ENCODE results near the gene LTBP4.
A peak's percentile ranks its signal among the peaks of the same experiment; 100 is the strongest.

LTBP4 gene

DNA sequence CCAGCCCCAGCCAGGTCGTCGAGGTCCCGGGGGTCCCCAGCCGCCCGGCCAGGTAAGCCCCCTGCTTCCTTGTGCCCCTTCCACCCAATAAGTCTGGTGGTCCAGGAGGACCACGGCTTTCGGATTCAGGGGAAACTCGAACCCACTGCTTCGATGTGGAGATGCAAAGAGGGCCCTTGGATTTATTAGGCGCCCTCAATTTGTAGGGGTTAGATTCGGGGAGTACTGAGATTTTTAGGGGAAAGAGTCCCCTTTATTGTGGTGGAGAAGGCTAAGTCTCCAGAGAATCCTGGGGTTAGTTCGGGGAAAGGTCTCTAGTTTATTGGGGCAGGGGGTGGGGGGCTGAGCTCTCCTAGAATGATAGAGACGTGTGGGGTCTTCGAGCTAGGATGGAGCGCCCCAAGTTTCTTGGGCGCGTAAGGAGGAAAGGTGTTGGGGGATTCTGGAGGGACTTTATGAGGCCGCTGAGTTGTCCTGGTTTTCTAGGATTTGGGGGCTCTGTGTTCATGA is 3.8 kb upstream of the LTBP4 start:
- Histone ChIP-seq H3K36me3 (ENCODE audit: control insufficient read depth, insufficient read depth, low read length) (no peaks in the 10 kb centered on the region), H3K4me3 (ENCODE audit: low read length) (peak overlapping the region; percentile 44; the same call in 1 of the 2 replicates), H3K27ac (ENCODE audit: low read length) (no peak overlapping the region), H3K9me3 (ENCODE audit: control insufficient read depth, insufficient read depth, low read length) (no peaks in the 10 kb centered on the region), H3K27me3 (ENCODE audit: control insufficient read depth, insufficient read depth, low read length) (peaks cover 13% of the 10 kb centered on the region; the same call in 1 of the 2 replicates), H3K4me1 (ENCODE audit: control insufficient read depth, insufficient read depth, low read length) (peaks cover 8% of the 10 kb centered on the region)
- WGBS (ENCODE audit: insufficient coverage, insufficient read length) = no CpG with 5 or more reads among the region's 18 CpGs
- DNase-seq (ENCODE audit: low read depth, low spot score) = no peak

DNA sequence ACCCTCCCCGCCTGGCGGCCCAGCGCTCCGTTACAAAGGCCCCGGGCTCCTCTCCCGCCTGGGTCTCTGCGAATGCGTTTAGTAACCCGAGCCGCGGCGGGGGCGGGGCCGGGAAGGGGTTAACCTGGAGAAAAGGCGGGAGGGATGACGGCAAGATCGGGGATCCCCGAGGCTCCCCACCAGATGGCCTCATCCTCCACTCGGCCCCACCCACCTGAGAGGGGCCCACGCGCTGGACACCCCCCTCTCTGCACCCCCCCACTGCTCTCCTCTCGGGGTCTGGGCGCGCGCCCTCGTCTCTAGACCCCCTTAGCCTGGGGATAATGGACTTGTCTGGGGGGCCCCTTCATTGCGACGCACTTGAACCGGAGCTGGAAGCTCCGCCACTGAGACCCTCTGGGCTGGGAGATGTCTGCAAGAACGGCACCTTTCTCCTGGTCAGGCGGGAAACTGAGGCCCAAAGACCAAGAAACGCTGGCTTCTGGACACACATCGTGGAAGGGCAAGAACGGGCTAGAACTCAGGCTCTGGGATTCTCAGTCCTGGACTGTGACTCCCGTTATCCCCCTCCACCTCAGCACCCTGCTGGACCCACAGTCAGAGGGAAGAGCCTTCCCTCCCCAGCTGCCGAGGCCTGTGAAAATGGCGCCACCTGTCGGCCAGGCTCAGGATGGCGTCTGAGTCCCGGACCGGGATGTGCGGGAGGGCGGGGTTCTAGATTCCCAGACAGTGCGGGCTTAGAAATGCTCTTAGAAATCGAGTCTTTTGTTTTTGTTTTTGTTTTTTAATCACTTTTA is 2.9 kb upstream of the LTBP4 start:
- WGBS (ENCODE audit: insufficient coverage, insufficient read length) = no CpG with 5 or more reads among the region's 46 CpGs
- Histone ChIP-seq H3K27me3 (ENCODE audit: control insufficient read depth, insufficient read depth, low read length) (peaks cover 13% of the 10 kb centered on the region; the same call in 1 of the 2 replicates), H3K4me1 (ENCODE audit: control insufficient read depth, insufficient read depth, low read length) (peaks cover 14% of the 10 kb centered on the region), H3K36me3 (ENCODE audit: control insufficient read depth, insufficient read depth, low read length) (no peaks in the 10 kb centered on the region), H3K9me3 (ENCODE audit: control insufficient read depth, insufficient read depth, low read length) (no peaks in the 10 kb centered on the region), H3K4me3 (ENCODE audit: low read length) (peak overlapping the region; percentile 48; the same call in 1 of the 2 replicates), H3K27ac (ENCODE audit: low read length) (no peak overlapping the region)
- no peak for DNase-seq (ENCODE audit: low read depth, low spot score)

DNA sequence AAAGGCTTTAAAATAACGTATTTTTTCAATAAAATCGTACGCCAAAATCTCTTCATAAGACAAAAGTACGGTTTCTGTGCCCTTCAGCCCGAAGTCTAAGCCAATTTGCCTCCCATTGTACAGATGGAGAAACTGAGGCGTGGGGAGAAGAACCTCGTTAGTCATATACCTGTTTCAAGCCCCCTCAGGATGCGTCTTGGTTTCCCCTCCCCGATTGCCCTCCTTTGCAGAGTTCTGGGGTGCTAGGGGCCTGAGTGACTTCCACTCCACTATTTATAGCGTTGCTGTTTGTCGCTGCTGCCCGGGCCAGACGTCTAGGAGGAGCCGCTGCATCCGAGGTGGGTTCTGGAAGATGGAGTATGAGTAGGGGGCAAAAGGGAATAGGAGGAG is 2.3 kb upstream of the LTBP4 start:
- DNase-seq (ENCODE audit: low read depth, low spot score) = no peak
- WGBS (ENCODE audit: insufficient coverage, insufficient read length) = no CpG with 5 or more reads among the region's 15 CpGs
- H3K27me3 ChIP-seq (ENCODE audit: control insufficient read depth, insufficient read depth, low read length) = peaks cover 13% of the 10 kb centered on the region; the same call in 1 of the 2 replicates
- no peak overlapping the region for H3K27ac ChIP-seq (ENCODE audit: low read length)
- no peaks in the 10 kb centered on the region for H3K9me3 ChIP-seq (ENCODE audit: control insufficient read depth, insufficient read depth, low read length)
- peaks cover 14% of the 10 kb centered on the region for H3K4me1 ChIP-seq (ENCODE audit: control insufficient read depth, insufficient read depth, low read length)
- H3K4me3 ChIP-seq (ENCODE audit: low read length) = no peak overlapping the region
- no peaks in the 10 kb centered on the region for H3K36me3 ChIP-seq (ENCODE audit: control insufficient read depth, insufficient read depth, low read length)

DNA sequence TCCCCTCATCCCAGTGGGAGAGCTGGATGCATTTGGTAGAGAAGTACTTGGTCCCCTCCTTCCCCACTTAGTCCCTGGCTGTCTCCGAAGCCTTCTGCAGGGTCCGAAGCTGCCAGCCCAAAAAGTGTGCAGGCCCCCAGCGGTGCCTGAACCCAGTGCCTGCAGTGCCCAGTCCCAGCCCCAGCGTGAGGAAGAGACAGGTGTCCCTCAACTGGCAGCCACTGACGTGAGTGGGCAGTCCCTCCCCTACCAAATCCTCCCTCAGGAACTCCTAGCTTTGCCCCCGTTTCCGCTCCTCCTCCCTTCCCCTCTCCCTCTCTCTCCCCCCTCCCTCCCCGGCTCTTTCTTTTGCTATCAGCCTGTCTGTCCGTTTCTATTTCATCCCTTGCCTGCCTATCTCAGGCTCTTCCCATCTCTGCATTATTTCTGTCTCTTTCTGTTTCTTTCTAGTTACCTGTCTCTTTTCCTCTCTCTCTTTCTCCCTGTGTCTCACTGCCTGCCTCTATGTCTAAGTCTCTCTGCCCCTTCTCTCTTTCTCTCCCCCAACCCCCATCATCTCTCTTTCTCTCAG is 1.8 kb upstream of the LTBP4 start:
- H3K27ac ChIP-seq (ENCODE audit: low read length) = no peak overlapping the region
- H3K4me1 ChIP-seq (ENCODE audit: control insufficient read depth, insufficient read depth, low read length) = peaks cover 14% of the 10 kb centered on the region
- H3K4me3 ChIP-seq (ENCODE audit: low read length) = no peak overlapping the region
- H3K36me3 ChIP-seq (ENCODE audit: control insufficient read depth, insufficient read depth, low read length) = no peaks in the 10 kb centered on the region
- H3K9me3 ChIP-seq (ENCODE audit: control insufficient read depth, insufficient read depth, low read length) = no peaks in the 10 kb centered on the region
- no CpG with 5 or more reads among the region's 9 CpGs for WGBS (ENCODE audit: insufficient coverage, insufficient read length)
- peaks cover 13% of the 10 kb centered on the region; the same call in 1 of the 2 replicates for H3K27me3 ChIP-seq (ENCODE audit: control insufficient read depth, insufficient read depth, low read length)
- DNase-seq (ENCODE audit: low read depth, low spot score) = no peak

DNA sequence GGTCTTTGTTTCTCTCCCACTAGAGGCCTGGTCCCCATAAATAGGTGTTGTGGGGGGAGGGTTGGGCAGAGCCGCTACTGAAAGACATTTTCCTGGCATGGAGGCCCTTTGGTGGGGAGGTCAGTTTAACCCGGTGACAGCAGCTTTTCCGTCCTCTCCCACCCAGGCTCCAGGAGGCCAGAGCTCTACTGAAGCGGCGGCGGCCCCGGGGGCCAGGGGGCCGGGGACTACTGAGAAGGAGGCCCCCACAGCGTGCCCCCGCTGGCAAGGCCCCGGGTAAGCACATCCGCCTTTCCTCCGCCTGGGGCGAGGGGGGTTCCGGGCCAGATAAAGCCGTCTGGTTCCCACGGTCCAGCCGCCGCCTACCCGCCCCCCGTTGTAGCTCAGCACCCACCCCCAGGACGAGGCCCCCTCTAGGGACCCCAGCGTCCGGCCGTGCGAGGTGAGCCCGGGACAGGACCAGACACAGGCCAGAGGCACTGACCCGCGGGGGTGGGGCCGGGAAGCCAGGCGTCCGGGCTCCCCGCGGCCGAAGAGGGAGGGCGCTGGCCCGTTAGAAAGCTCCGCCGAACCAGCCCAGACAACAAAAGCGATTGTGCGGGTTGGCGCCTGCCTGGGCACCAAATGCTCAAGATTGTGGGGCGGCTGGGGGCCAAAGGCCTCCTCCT is 1.1 kb upstream of the LTBP4 start:
- Histone ChIP-seq H3K36me3 (ENCODE audit: control insufficient read depth, insufficient read depth, low read length) (no peaks in the 10 kb centered on the region), H3K4me1 (ENCODE audit: control insufficient read depth, insufficient read depth, low read length) (peaks cover 9% of the 10 kb centered on the region), H3K4me3 (ENCODE audit: low read length) (no peak overlapping the region), H3K27me3 (ENCODE audit: control insufficient read depth, insufficient read depth, low read length) (peaks cover 13% of the 10 kb centered on the region; the same call in 1 of the 2 replicates), H3K9me3 (ENCODE audit: control insufficient read depth, insufficient read depth, low read length) (no peaks in the 10 kb centered on the region), H3K27ac (ENCODE audit: low read length) (no peak overlapping the region)
- DNase-seq (ENCODE audit: low read depth, low spot score) = no peak
- no CpG with 5 or more reads among the region's 43 CpGs for WGBS (ENCODE audit: insufficient coverage, insufficient read length)

DNA sequence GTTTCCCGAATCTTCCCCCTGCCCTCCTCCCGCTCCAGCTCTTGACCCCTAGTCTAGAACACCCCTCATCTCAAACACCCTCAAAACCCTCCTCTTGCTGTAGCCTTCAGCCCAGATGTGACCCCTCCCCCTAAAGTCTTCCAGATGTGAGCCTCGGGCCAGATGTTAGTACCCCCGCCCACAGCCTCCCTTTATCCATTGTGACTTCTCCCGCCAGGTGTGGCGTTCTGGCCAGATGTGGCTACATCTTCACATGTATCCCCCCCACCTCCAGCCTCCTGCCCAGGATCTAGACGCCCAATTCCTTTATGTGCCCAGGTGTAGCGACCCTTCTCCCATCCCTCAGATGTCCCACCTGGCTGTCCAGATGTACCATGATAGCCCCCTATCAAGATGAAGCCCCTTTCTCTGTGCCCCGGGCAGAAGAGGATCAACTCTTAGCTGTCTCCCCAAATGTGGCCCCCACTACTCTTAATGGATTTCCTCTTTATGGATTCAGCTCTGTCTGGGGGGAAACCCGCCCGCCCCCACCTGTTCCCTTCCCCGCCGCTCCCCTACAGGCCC is 517 bp upstream of the LTBP4 start:
- Histone ChIP-seq H3K9me3 (ENCODE audit: control insufficient read depth, insufficient read depth, low read length) (no peaks in the 10 kb centered on the region), H3K27me3 (ENCODE audit: control insufficient read depth, insufficient read depth, low read length) (peaks cover 13% of the 10 kb centered on the region; the same call in 1 of the 2 replicates), H3K4me3 (ENCODE audit: low read length) (peak overlapping the region; percentile 17; the same call in 1 of the 2 replicates), H3K27ac (ENCODE audit: low read length) (no peak overlapping the region), H3K4me1 (ENCODE audit: control insufficient read depth, insufficient read depth, low read length) (peaks cover 11% of the 10 kb centered on the region), H3K36me3 (ENCODE audit: control insufficient read depth, insufficient read depth, low read length) (no peaks in the 10 kb centered on the region)
- DNase-seq (ENCODE audit: low read depth, low spot score) = no peak
- WGBS (ENCODE audit: insufficient coverage, insufficient read length) = no CpG with 5 or more reads among the region's 13 CpGs

DNA sequence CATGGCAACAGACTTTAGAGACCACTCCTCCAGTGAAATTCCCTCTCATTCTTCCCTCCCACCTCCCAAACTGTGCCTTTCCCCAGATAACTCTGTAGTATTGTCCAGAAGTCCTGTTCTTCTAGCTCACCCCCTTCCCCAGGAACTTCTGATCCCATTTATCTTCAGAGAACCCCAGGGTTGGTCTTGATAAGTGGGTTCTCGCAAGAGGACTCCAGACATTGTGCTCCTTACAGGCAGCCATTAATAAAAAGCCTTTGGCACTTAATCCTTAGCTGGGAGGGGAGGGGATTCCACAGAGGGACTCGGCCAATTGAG is 1.9 kb downstream of the LTBP4 start:
- no peak for DNase-seq (ENCODE audit: low read depth, low spot score)
- H3K27me3 ChIP-seq (ENCODE audit: control insufficient read depth, insufficient read depth, low read length) = peaks cover 15% of the 10 kb centered on the region
- no peaks in the 10 kb centered on the region for H3K36me3 ChIP-seq (ENCODE audit: control insufficient read depth, insufficient read depth, low read length)
- no peaks in the 10 kb centered on the region for H3K9me3 ChIP-seq (ENCODE audit: control insufficient read depth, insufficient read depth, low read length)
- no peak overlapping the region for H3K27ac ChIP-seq (ENCODE audit: low read length)
- no CpG with 5 or more reads among the region's 2 CpGs for WGBS (ENCODE audit: insufficient coverage, insufficient read length)
- H3K4me1 ChIP-seq (ENCODE audit: control insufficient read depth, insufficient read depth, low read length) = peaks cover 15% of the 10 kb centered on the region
- no peak overlapping the region for H3K4me3 ChIP-seq (ENCODE audit: low read length)

DNA sequence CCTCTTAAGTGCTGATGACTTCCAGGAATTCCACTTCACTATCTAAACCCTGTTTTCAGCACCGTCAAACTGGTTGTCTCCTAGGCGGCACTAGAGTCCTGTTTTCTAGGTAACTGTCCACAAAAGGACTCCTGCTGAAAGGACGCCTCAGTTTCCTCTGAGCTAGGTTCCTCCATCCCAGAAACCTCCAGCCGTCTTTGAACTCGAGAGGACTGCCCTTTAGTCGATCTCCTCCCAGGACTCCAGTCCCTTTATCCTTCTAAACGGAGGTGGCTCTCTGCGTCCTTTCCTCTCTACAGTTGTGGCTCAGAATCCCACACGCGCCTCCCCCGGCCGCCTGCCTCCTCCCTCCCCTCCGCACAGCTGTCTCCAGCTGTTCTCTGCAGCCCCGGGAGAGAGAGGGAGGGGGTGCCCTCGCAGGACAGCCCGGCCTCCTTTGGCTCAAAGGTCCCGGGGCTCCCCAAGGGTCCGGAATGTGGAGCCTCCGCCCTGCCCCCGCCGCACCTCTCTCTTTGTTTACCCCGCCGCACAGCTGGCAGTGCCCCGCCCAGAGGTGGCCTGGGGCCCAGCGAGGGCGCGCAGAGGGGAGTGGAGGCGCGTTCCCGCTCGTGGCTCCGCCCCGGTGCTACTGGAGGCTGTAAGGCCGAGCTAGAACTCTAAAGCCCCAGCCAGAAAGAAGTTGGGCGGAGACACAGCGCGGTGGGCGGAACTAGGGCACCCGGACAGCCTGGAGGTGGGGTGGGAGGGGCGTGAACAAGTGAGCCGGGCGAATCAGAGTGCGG is 2.4 kb downstream of the LTBP4 start:
- Histone ChIP-seq H3K9me3 (ENCODE audit: control insufficient read depth, insufficient read depth, low read length) (no peaks in the 10 kb centered on the region), H3K36me3 (ENCODE audit: control insufficient read depth, insufficient read depth, low read length) (no peaks in the 10 kb centered on the region), H3K27ac (ENCODE audit: low read length) (no peak overlapping the region), H3K4me1 (ENCODE audit: control insufficient read depth, insufficient read depth, low read length) (peaks cover 15% of the 10 kb centered on the region), H3K27me3 (ENCODE audit: control insufficient read depth, insufficient read depth, low read length) (peaks cover 15% of the 10 kb centered on the region), H3K4me3 (ENCODE audit: low read length) (peak overlapping the region; percentile 25; the same call in 1 of the 2 replicates)
- no CpG with 5 or more reads among the region's 43 CpGs for WGBS (ENCODE audit: insufficient coverage, insufficient read length)
- DNase-seq (ENCODE audit: low read depth, low spot score) = peak; percentile 98

DNA sequence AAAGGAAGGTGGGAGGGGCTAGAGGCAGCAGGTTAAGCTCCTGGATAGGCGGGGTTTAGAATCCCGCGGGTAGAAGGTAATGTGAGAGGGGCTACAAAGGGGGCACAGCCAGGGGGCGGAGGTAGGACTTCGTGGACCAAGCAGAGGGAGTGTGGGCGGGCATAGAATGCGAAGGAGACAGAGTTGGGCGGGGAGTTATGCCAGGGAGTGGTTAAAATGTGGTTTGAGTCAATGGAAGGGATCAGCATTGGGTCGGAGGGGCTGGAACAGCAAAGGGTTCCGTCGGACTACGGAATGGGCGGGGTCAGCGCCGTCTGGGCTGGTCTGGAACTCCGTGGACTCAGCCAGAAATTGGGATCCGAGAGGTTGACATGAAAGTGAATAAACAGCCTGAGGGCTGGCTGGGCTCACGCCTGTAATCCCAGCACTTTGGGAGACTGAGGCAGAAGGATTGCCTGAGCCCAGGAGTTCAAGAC is 3.0 kb downstream of the LTBP4 start:
- H3K4me3 ChIP-seq (ENCODE audit: low read length) = no peak overlapping the region
- H3K4me1 ChIP-seq (ENCODE audit: control insufficient read depth, insufficient read depth, low read length) = peaks cover 13% of the 10 kb centered on the region
- H3K36me3 ChIP-seq (ENCODE audit: control insufficient read depth, insufficient read depth, low read length) = no peaks in the 10 kb centered on the region
- peaks cover 15% of the 10 kb centered on the region for H3K27me3 ChIP-seq (ENCODE audit: control insufficient read depth, insufficient read depth, low read length)
- no peak overlapping the region for H3K27ac ChIP-seq (ENCODE audit: low read length)
- no peaks in the 10 kb centered on the region for H3K9me3 ChIP-seq (ENCODE audit: control insufficient read depth, insufficient read depth, low read length)
- WGBS (ENCODE audit: insufficient coverage, insufficient read length) = no CpG with 5 or more reads among the region's 18 CpGs
- no peak for DNase-seq (ENCODE audit: low read depth, low spot score)
